Osteoblast (primary cell): ENCODE measurements around the gene PTPN18. TPM values are rescaled to one million over a fixed set of nuclear protein-coding genes. Genes with fewer than 3 reads are reported as not detected.

ENCODE experiments used
- DNase-seq: peaks from one replicate; pipeline ENCODE4 v3.0.0; 2011; ENCODE audit warnings: low spot score, mixed read lengths; ENCODE audit not compliant: insufficient read length; ENCODE audit errors: missing footprints
- H2AFZ ChIP-seq: 2 replicates; pipeline ENCODE4 v1.6.0; 2011; ENCODE audit warnings: mild to moderate bottlenecking, low read length
- H3K27ac ChIP-seq: 2 replicates; pipeline ENCODE4 v1.5.1; 2011; ENCODE audit warnings: mild to moderate bottlenecking, low read depth, low read length, moderate library complexity
- H3K27me3 ChIP-seq: 2 replicates; pipeline ENCODE4 v1.6.0; 2012; ENCODE audit warnings: mild to moderate bottlenecking, control low read depth, inconsistent platforms, low read length, moderate library complexity; ENCODE audit not compliant: insufficient read depth
- H3K36me3 ChIP-seq: 2 replicates; pipeline ENCODE4 v1.5.1; 2011; ENCODE audit warnings: mild to moderate bottlenecking, low read length, control low read depth, moderate library complexity; ENCODE audit not compliant: insufficient read depth
- H3K4me1 ChIP-seq: 2 replicates; pipeline ENCODE4 v1.5.1; 2011; ENCODE audit warnings: mild to moderate bottlenecking, low read length, control low read depth, moderate library complexity; ENCODE audit not compliant: insufficient read depth
- H3K4me2 ChIP-seq: 2 replicates; pipeline ENCODE4 v1.6.0; 2011; ENCODE audit warnings: mild to moderate bottlenecking, low read length; ENCODE audit not compliant: insufficient read depth
- H3K4me3 ChIP-seq: fragments of 200-600 bp; sonication (generic); 3 replicates; pipeline ENCODE4 v1.5.1; 2012; ENCODE audit warnings: mild to moderate bottlenecking, low read length, inconsistent platforms; ENCODE audit not compliant: insufficient read depth
- H3K79me2 ChIP-seq: 2 replicates; pipeline ENCODE4 v1.6.0; 2012; ENCODE audit warnings: mild to moderate bottlenecking, low read length, control low read depth, inconsistent platforms; ENCODE audit not compliant: insufficient read depth
- H3K9me3 ChIP-seq: 2 replicates; pipeline ENCODE4 v1.5.1; 2011; ENCODE audit warnings: low read depth, low read length, control low read depth
- H4K20me1 ChIP-seq: 2 replicates; pipeline ENCODE4 v1.6.0; 2012; ENCODE audit warnings: mild to moderate bottlenecking, low read length, control low read depth; ENCODE audit not compliant: insufficient read depth
- CTCF ChIP-seq: IDR thresholded peaks from 2 replicates; pipeline ENCODE4 v1.5.1; 2011; ENCODE audit warnings: mild to moderate bottlenecking, low read depth, low read length, moderate library complexity; ENCODE audit errors: extremely low read depth
- total RNA-seq: library from RNA; depleted of rRNA; stranded (reverse); fragments of >200 nt; gene quantifications from 2 replicates; pipeline ENCODE4 v1.2.3, GENCODE V29; 2012

The PTPN18 gene
- total RNA-seq, 1 donor = 29.0 TPM

- Histone ChIP-seq H3K4me2 (no peak overlapping the region), H3K36me3 (peaks cover 12% of the 10 kb centered on the region), H3K4me1 (peaks cover 28% of the 10 kb centered on the region), H3K27ac (no peak overlapping the region), H2AFZ (no peak overlapping the region), H3K4me3 (no peak overlapping the region), H3K79me2 (peaks cover 9% of the 10 kb centered on the region), H3K9me3 (no peaks in the 10 kb centered on the region), H4K20me1 (peaks cover 3% of the 10 kb centered on the region), H3K27me3 (no peaks in the 10 kb centered on the region)
- no peak for DNase-seq
- TF ChIP-seq CTCF = no peak
Observed at GRCh38 chr2:130338793-130339345, 17.0 kb upstream of the PTPN18 start.

DNA sequence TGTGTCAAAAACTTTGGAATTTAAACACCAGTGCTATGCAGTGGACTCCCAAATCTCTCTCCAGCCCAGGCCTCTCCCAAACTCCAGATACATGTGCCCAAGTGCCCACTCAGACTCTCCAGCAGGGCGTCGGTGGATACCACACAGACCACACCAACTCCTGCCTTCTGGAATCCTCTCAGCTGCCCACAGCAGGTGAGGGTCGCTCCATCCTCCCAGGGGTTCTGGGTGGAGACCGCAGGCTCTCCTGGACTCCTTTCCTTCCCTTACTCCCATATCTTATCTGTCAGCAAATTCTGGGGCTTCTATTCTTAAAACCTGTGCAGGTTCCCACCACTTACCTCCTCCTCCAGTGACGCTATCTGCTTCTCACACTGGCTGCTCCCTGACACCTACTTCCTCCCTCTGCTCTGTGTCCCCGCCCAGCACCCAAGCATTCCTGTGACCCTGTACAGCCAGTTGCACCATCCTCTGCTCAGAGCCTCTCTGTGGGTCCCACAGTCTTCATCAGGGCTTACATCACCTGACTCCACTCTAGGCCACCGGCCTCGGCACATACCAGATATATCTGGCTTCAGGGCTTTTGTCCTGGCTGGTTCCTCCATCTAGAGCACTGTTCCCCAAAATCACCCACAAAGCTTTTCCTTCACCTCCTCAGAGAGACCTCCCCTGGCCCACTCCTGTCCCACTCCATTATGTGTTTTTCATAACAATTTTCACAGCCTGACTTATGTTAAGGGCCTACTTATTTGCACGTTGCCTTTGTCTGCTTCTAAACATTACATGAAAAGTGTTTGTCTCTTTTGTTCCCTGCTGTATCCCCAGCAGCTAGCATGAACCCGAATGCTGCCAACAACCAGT, 15.7 kb upstream of the PTPN18 start:
- peaks cover 28% of the 10 kb centered on the region for H3K4me1 ChIP-seq
- no peak for DNase-seq
- peaks cover 3% of the 10 kb centered on the region for H4K20me1 ChIP-seq
- no peak overlapping the region for H3K4me2 ChIP-seq
- no peak for TF ChIP-seq CTCF
- H3K36me3 ChIP-seq = peaks cover 19% of the 10 kb centered on the region
- no peaks in the 10 kb centered on the region for H3K9me3 ChIP-seq
- H2AFZ ChIP-seq = no peak overlapping the region
- H3K79me2 ChIP-seq = peaks cover 15% of the 10 kb centered on the region
- H3K27me3 ChIP-seq = no peaks in the 10 kb centered on the region
- no peak overlapping the region for H3K27ac ChIP-seq
- no peak overlapping the region for H3K4me3 ChIP-seq

- Histone ChIP-seq H3K4me1 (peaks cover 28% of the 10 kb centered on the region), H3K27ac (peak overlapping the region; percentile 84), H3K9me3 (no peaks in the 10 kb centered on the region), H3K79me2 (peaks cover 15% of the 10 kb centered on the region), H3K36me3 (peaks cover 34% of the 10 kb centered on the region), H4K20me1 (peaks cover 3% of the 10 kb centered on the region), H3K4me3 (peak overlapping the region; percentile 89), H3K4me2 (peak overlapping the region; percentile 98), H3K27me3 (no peaks in the 10 kb centered on the region), H2AFZ (peak overlapping the region; percentile 100)
- TF ChIP-seq CTCF = no peak
- peak; percentile 83 for DNase-seq
Observed at GRCh38 chr2:130341562-130342019, 14.3 kb upstream of the PTPN18 start.

DNA sequence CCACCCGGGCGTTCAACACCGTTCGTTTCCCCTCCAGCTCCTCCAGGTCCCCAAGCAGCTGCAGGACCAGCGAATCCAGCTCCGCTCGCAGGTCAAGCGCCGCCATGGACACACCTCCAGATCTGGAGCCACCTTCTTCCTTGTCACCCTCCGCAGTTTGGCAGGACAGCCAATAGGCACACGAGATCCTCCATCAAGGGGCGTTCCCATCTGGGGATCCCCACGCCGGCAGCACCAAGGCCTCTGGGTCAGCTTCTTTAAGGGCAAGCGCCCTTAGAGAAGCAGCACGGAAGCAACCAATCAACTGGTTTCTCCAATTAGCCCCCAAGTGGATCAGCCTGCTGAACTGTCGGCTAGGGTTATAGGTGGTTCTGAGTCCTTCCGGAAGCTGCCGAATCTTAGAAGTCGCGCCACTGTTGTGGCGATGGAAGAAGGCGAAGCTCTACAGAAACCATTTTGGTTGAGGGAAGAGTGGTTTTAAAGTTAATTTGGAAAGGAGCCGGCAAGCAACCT, 13.8 kb upstream of the PTPN18 start:
- Histone ChIP-seq H3K27me3 (no peaks in the 10 kb centered on the region), H3K27ac (peak overlapping the region; percentile 84), H3K4me3 (peak overlapping the region; percentile 89), H3K4me1 (peaks cover 28% of the 10 kb centered on the region), H4K20me1 (peaks cover 3% of the 10 kb centered on the region), H3K4me2 (peak overlapping the region; percentile 98), H2AFZ (peak overlapping the region; percentile 100), H3K79me2 (peaks cover 15% of the 10 kb centered on the region), H3K9me3 (no peaks in the 10 kb centered on the region), H3K36me3 (peaks cover 39% of the 10 kb centered on the region)
- no peak for TF ChIP-seq CTCF
- peak; percentile 99 for DNase-seq
